GM12878 (cell line): Measurements from ENCODE around the gene FBXW9. TPM values are rescaled to one million over a fixed set of nuclear protein-coding genes. Genes with fewer than 3 reads are reported as not detected.

Source experiments
- CREB1 ChIP-seq: IDR thresholded peaks from 2 replicates; pipeline ENCODE4 v1.6.1; 2012; ENCODE audit warnings: low read depth, mild to moderate bottlenecking, inconsistent platforms
- E4F1 ChIP-seq: fragments of 450-650 bp; IDR thresholded peaks from 2 replicates; pipeline ENCODE4 v1.6.1; 2018; ENCODE audit warnings: borderline replicate concordance, mild to moderate bottlenecking; ENCODE audit not compliant: partially characterized antibody
- EZH2 ChIP-seq: IDR thresholded peaks from 2 replicates; pipeline ENCODE4 v1.6.1; 2012; ENCODE audit warnings: low read depth, mild to moderate bottlenecking, control low read depth, inconsistent platforms, low read length, borderline replicate concordance; ENCODE audit not compliant: control insufficient read depth
- GABPA ChIP-seq: IDR thresholded peaks from 2 replicates; pipeline ENCODE4 v1.6.1; 2014; ENCODE audit warnings: antibody characterized with exemption, low read depth, mild to moderate bottlenecking, inconsistent platforms
- POLR2A ChIP-seq: IDR thresholded peaks from 2 replicates; pipeline ENCODE4 v1.6.1; 2011; ENCODE audit warnings: low read depth, mild to moderate bottlenecking, low read length
- SIX5 ChIP-seq: IDR thresholded peaks from 2 replicates; pipeline ENCODE4 v1.6.1; 2011; ENCODE audit warnings: mild to moderate bottlenecking, low read depth, low read length, moderate library complexity; ENCODE audit not compliant: severe bottlenecking
- SREBF2 ChIP-seq: IDR thresholded peaks from 2 replicates; pipeline ENCODE4 v1.6.1; 2012; ENCODE audit warnings: mild to moderate bottlenecking, low read length
- SRF ChIP-seq, 2 experiments: IDR thresholded peaks; 2 replicates each; pipeline ENCODE4 v1.6.1; 2011; ENCODE audit warnings: low read depth in 2 of 2, low read length in 2 of 2, mild to moderate bottlenecking in 1 of 2, moderate library complexity in 1 of 2
- STAT3 ChIP-seq: IDR thresholded peaks from 2 replicates; pipeline ENCODE4 v1.6.1; 2011; ENCODE audit warnings: low read depth, low read length, improper control_type of control experiment
- SUPT20H ChIP-seq: IDR thresholded peaks from 2 replicates; pipeline ENCODE4 v1.6.1; 2011; ENCODE audit warnings: low read depth, mild to moderate bottlenecking, low read length, moderate library complexity, borderline replicate concordance; ENCODE audit not compliant: control insufficient read depth
- ZNF217 ChIP-seq: fragments of 450-650 bp; IDR thresholded peaks from 2 replicates; pipeline ENCODE4 v1.6.1; 2017; ENCODE audit warnings: antibody characterized with exemption, mild to moderate bottlenecking
- ZNF384 ChIP-seq: IDR thresholded peaks from 2 replicates; pipeline ENCODE4 v1.6.1; 2012; ENCODE audit warnings: low read depth, mild to moderate bottlenecking, low read length, improper control_type of control experiment, borderline replicate concordance
- polyA plus RNA-seq, 11 experiments: library from polyadenylated mRNA; depleted of rRNA in 4 of 11; unstranded in 6 of 11; stranded (reverse) in 5 of 11; fragments of >200 nt; fragmentation: Nextera tagmentation in 4 of 11; fragmentation: Illumina TruSeq in 1 of 11; extraction: Ambion mirVana in 4 of 11; extraction: Trizol in 1 of 11; gene quantifications; 1 replicate in 1 of 11; 2 replicates in 10 of 11; pipeline versions ENCODE4 v1.2.1 to v1.2.3, GENCODE V29; 2011 to 2016; ENCODE audit warnings: inconsistent platforms in 2 of 11, missing spikeins in 2 of 11, low read depth in 1 of 11
- total RNA-seq, 4 experiments: library from RNA; depleted of rRNA in 3 of 4; stranded (reverse); fragments of >200 nt in 3 of 4; fragmentation: Illumina TruSeq in 1 of 4; extraction: Trizol in 1 of 4; gene quantifications; 2 replicates each; pipeline versions ENCODE4 v1.2.1 to v1.2.3, GENCODE V29; 2013 to 2021
- TF ChIP-seq, protein P1 (sequence below): fragments of 450-650 bp; IDR thresholded peaks from 2 replicates; pipeline ENCODE4 v1.6.1; 2017; ENCODE audit warnings: mild to moderate bottlenecking
- TF ChIP-seq, protein P2 (sequence below): fragments of 450-650 bp; formaldehyde crosslinking; IDR thresholded peaks from 2 replicates; pipeline ENCODE4 v1.5.0; 2022; ENCODE audit warnings: mild to moderate bottlenecking, missing genetic modification characterization
- TF ChIP-seq, protein P3 (sequence below): fragments of 450-650 bp; IDR thresholded peaks from 2 replicates; pipeline ENCODE4 v1.6.1; 2018; ENCODE audit warnings: mild to moderate bottlenecking, low read depth, moderate library complexity; ENCODE audit not compliant: partially characterized antibody
- TF ChIP-seq, protein P4 (sequence below): fragments of 450-650 bp; IDR thresholded peaks from 2 replicates; pipeline ENCODE4 v1.6.1; 2014; ENCODE audit warnings: mild to moderate bottlenecking

FBXW9 gene
- total and polyA plus RNA-seq, 10 of the 15 experiments (the other 5 are each of a cell fraction or from before 2014, with no cell fraction given) = 0.21 to 14.8 (median 7.3) TPM

DNA sequence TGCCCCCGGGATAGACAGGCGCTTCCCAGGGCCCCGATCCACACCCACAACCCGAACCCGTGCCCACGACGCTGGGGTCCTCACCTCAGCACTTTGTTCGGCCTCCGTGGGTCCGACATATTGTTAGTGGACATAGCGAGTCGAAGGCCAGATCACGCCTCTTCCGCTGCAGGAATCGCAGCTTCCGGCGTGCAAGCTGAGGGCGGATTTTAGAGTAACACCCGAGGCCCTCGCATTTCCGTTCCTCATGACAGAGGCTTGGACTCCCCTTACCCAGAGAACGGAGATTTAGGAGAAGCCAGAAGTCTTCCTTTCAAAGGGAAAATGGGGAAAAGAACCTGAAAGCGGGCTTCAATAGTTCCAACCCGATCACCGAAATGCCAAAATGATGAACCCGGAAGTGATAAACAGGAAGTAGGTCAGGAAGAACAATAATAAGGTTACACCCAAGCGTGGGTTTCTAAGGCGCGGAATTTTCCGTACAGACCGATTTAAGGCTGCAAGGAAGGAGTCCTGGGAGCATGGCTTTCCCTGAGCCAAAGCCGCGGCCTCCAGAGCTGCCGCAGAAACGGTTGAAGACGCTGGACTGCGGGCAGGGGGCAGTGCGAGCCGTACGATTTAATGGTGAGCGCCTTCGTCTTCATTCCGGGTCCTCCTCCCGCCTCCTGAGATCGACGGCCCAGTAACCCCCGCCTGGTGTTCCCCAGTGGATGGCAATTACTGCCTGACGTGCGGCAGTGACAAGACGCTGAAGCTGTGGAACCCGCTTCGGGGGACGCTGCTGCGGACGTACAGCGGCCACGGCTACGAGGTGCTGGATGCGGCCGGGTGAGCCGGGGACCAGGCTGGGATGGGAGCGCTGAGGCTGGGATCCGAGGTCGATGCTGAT lies 26.9 kb downstream of the FBXW9 start (continued):
- TF ChIP-seq, protein P1, sequence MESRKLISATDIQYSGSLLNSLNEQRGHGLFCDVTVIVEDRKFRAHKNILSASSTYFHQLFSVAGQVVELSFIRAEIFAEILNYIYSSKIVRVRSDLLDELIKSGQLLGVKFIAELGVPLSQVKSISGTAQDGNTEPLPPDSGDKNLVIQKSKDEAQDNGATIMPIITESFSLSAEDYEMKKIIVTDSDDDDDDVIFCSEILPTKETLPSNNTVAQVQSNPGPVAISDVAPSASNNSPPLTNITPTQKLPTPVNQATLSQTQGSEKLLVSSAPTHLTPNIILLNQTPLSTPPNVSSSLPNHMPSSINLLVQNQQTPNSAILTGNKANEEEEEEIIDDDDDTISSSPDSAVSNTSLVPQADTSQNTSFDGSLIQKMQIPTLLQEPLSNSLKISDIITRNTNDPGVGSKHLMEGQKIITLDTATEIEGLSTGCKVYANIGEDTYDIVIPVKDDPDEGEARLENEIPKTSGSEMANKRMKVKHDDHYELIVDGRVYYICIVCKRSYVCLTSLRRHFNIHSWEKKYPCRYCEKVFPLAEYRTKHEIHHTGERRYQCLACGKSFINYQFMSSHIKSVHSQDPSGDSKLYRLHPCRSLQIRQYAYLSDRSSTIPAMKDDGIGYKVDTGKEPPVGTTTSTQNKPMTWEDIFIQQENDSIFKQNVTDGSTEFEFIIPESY = peak; percentile 14; the same call in 1 of the 2 replicates
- peak; percentile 100 for TF ChIP-seq GABPA
- TF ChIP-seq, protein P2, sequence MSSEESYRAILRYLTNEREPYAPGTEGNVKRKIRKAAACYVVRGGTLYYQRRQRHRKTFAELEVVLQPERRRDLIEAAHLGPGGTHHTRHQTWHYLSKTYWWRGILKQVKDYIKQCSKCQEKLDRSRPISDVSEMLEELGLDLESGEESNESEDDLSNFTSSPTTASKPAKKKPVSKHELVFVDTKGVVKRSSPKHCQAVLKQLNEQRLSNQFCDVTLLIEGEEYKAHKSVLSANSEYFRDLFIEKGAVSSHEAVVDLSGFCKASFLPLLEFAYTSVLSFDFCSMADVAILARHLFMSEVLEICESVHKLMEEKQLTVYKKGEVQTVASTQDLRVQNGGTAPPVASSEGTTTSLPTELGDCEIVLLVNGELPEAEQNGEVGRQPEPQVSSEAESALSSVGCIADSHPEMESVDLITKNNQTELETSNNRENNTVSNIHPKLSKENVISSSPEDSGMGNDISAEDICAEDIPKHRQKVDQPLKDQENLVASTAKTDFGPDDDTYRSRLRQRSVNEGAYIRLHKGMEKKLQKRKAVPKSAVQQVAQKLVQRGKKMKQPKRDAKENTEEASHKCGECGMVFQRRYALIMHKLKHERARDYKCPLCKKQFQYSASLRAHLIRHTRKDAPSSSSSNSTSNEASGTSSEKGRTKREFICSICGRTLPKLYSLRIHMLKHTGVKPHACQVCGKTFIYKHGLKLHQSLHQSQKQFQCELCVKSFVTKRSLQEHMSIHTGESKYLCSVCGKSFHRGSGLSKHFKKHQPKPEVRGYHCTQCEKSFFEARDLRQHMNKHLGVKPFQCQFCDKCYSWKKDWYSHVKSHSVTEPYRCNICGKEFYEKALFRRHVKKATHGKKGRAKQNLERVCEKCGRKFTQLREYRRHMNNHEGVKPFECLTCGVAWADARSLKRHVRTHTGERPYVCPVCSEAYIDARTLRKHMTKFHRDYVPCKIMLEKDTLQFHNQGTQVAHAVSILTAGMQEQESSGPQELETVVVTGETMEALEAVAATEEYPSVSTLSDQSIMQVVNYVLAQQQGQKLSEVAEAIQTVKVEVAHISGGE (CRISPR knock-in tag) = peak; percentile 93
- TF ChIP-seq E4F1 = peak; percentile 93
- TF ChIP-seq POLR2A = peak; percentile 85
- TF ChIP-seq, protein P3, sequence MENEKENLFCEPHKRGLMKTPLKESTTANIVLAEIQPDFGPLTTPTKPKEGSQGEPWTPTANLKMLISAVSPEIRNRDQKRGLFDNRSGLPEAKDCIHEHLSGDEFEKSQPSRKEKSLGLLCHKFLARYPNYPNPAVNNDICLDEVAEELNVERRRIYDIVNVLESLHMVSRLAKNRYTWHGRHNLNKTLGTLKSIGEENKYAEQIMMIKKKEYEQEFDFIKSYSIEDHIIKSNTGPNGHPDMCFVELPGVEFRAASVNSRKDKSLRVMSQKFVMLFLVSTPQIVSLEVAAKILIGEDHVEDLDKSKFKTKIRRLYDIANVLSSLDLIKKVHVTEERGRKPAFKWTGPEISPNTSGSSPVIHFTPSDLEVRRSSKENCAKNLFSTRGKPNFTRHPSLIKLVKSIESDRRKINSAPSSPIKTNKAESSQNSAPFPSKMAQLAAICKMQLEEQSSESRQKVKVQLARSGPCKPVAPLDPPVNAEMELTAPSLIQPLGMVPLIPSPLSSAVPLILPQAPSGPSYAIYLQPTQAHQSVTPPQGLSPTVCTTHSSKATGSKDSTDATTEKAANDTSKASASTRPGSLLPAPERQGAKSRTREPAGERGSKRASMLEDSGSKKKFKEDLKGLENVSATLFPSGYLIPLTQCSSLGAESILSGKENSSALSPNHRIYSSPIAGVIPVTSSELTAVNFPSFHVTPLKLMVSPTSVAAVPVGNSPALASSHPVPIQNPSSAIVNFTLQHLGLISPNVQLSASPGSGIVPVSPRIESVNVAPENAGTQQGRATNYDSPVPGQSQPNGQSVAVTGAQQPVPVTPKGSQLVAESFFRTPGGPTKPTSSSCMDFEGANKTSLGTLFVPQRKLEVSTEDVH = peak; percentile 100
- TF ChIP-seq EZH2 = no peak
- peak; percentile 56 for TF ChIP-seq SIX5
- TF ChIP-seq, protein P4, sequence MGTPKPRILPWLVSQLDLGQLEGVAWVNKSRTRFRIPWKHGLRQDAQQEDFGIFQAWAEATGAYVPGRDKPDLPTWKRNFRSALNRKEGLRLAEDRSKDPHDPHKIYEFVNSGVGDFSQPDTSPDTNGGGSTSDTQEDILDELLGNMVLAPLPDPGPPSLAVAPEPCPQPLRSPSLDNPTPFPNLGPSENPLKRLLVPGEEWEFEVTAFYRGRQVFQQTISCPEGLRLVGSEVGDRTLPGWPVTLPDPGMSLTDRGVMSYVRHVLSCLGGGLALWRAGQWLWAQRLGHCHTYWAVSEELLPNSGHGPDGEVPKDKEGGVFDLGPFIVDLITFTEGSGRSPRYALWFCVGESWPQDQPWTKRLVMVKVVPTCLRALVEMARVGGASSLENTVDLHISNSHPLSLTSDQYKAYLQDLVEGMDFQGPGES = peak; percentile 54; the same call in 1 of the 2 replicates
- peak; percentile 65 for TF ChIP-seq SREBF2
- 0 out of 2 replicates have a peak, but pooled peaks have one; percentile 27 for TF ChIP-seq ZNF217
- TF ChIP-seq CREB1 = peak; percentile 75
- TF ChIP-seq SUPT20H = no peak
- TF ChIP-seq SRF (IDR thresholded peaks at IDR 0.05; ENCODE audit: low read depth in 2 of 2, low read length in 2 of 2) = peak; percentile 4 to 56; a peak in 1 of 4 replicates
- no peak for TF ChIP-seq STAT3
- no peak for TF ChIP-seq ZNF384
